GM21723 (cell line): ENCODE data around the gene WDR5.

Experiments used
- ATAC-seq: cut with Tn5 transposase; IDR thresholded peaks from one replicate; pipeline ENCODE4 v1.9.1; 2021; ENCODE audit warnings: mild to moderate bottlenecking, moderate library complexity; ENCODE audit not compliant: unreplicated experiment

WDR5 gene

GRCh38 chr9:134172198-134173126 lies 36.6 kb downstream of the WDR5 start:
- no peak for ATAC-seq

GRCh38 chr9:134173127-134174072 lies 37.5 kb downstream of the WDR5 start:
- no peak for ATAC-seq

- no peak for ATAC-seq
Observed at GRCh38 chr9:134174073-134174449, 38.2 kb downstream of the WDR5 start.

GRCh38 chr9:134174526-134175290 lies 38.8 kb downstream of the WDR5 start:
- no peak for ATAC-seq

- no peak for ATAC-seq
Observed at GRCh38 chr9:134175291-134175807, 39.5 kb downstream of the WDR5 start.

- ATAC-seq, result no peak
Observed at GRCh38 chr9:134175808-134176598, 40.1 kb downstream of the WDR5 start.

GRCh38 chr9:134176599-134176968 lies 40.7 kb downstream of the WDR5 start:
- ATAC-seq, result no peak

- ATAC-seq, result no peak
Observed at GRCh38 chr9:134177186-134177585, 41.3 kb downstream of the WDR5 start.

- no peak for ATAC-seq
Observed at GRCh38 chr9:134177624-134178393, 41.9 kb downstream of the WDR5 start.

- ATAC-seq, result no peak
Observed at GRCh38 chr9:134178394-134178767, 42.5 kb downstream of the WDR5 start.

- no peak for ATAC-seq
Observed at GRCh38 chr9:134178768-134179551, 43.1 kb downstream of the WDR5 start.

- no peak for ATAC-seq
Observed at GRCh38 chr9:134179595-134179917, 43.7 kb downstream of the WDR5 start.

- ATAC-seq, result no peak
Observed at GRCh38 chr9:134179918-134180785, 44.3 kb downstream of the WDR5 start.

- ATAC-seq, result no peak
Observed at GRCh38 chr9:134180786-134181647, 45.1 kb downstream of the WDR5 start.

- no peak for ATAC-seq
Observed at GRCh38 chr9:134181648-134182034, 45.8 kb downstream of the WDR5 start.

- no peak for ATAC-seq
Observed at GRCh38 chr9:134182554-134183085, 46.7 kb downstream of the WDR5 start.
